ENCODE data around the gene CXCL11. TPM values are rescaled to one million over a fixed set of nuclear protein-coding genes. Genes with fewer than 3 reads are reported as not detected.

CXCL11 gene
- total and polyA plus RNA-seq, 2 experiments from 2014 or later: 0.81 to 1.9 TPM

DNA sequence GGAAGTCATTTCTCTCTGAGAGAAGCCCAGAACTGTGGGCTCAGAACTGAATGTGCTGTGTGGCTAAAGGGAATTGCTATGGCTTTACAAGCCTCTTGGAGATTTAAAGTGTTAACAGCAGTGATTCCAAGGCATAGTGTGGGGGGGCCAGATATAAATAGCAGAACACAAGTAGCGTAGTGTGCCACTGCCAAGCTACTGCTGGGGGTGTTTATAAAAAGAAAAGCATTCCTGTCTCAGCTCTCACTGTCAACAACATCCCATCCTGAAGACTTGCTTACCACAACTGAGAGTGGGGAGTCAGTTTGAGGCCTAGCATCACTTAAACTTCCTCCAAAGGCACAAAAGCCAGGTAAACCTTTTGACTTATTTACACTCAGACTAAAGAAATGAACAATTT, 38.6 kb upstream of the CXCL11 start, which contains the start of gene ART3:
Gene ART3 (plus strand): TSS at position 242 of the 400 bp plus-strand sequence. CDS start 1,181 bp downstream, outside the sequence.
- peaks cover 4% of the 10 kb centered on the region; the same call in 1 of the 2 replicates for H3K9me2 ChIP-seq (ENCODE audit: insufficient read depth)
- no peak within 1 kb of the TSS for H3K4me2 ChIP-seq

More for the DNA sequence above, 38.6 kb upstream of the CXCL11 start, which contains the start of gene ART3:
- H3K27ac ChIP-seq (ENCODE audit: low read depth): peak within 1 kb of the TSS; percentile 86
- no peak within 1 kb of the TSS for H2AFZ ChIP-seq
- Mint-ChIP-seq H3K4me3 (no peak within 1 kb of the TSS), H3K27ac (peak within 1 kb of the TSS; percentile 8; the same call in 1 of the 2 replicates), H3K36me3 (ENCODE audit: low read depth) (no peaks in the 10 kb centered on the region), H3K4me1 (peaks cover 14% of the 10 kb centered on the region; the same call in 2 of the 3 replicates), H3K9me3 (no peaks in the 10 kb centered on the region), H3K27me3 (ENCODE audit: insufficient read depth, low read depth, poor library complexity) (peaks cover 2% of the 10 kb centered on the region)
- DNase-seq (ENCODE audit: low spot score): peak; percentile 27
- no peak within 1 kb of the TSS for H3K4me3 ChIP-seq
- no peaks in the 10 kb centered on the region for H3K27me3 ChIP-seq (ENCODE audit: insufficient read depth)
- TF ChIP-seq STAT1 (IDR thresholded peaks at IDR 0.05; ENCODE audit: unreplicated experiment): no peak
- TF ChIP-seq, protein P1, sequence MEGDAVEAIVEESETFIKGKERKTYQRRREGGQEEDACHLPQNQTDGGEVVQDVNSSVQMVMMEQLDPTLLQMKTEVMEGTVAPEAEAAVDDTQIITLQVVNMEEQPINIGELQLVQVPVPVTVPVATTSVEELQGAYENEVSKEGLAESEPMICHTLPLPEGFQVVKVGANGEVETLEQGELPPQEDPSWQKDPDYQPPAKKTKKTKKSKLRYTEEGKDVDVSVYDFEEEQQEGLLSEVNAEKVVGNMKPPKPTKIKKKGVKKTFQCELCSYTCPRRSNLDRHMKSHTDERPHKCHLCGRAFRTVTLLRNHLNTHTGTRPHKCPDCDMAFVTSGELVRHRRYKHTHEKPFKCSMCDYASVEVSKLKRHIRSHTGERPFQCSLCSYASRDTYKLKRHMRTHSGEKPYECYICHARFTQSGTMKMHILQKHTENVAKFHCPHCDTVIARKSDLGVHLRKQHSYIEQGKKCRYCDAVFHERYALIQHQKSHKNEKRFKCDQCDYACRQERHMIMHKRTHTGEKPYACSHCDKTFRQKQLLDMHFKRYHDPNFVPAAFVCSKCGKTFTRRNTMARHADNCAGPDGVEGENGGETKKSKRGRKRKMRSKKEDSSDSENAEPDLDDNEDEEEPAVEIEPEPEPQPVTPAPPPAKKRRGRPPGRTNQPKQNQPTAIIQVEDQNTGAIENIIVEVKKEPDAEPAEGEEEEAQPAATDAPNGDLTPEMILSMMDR (conservative IDR thresholded peaks at IDR 0.05; ENCODE audit: low read depth in 2 of 2): no peak
- TF ChIP-seq NANOG (IDR thresholded peaks at IDR 0.05; ENCODE audit: borderline replicate concordance): no peak
- TF ChIP-seq, protein P2, sequence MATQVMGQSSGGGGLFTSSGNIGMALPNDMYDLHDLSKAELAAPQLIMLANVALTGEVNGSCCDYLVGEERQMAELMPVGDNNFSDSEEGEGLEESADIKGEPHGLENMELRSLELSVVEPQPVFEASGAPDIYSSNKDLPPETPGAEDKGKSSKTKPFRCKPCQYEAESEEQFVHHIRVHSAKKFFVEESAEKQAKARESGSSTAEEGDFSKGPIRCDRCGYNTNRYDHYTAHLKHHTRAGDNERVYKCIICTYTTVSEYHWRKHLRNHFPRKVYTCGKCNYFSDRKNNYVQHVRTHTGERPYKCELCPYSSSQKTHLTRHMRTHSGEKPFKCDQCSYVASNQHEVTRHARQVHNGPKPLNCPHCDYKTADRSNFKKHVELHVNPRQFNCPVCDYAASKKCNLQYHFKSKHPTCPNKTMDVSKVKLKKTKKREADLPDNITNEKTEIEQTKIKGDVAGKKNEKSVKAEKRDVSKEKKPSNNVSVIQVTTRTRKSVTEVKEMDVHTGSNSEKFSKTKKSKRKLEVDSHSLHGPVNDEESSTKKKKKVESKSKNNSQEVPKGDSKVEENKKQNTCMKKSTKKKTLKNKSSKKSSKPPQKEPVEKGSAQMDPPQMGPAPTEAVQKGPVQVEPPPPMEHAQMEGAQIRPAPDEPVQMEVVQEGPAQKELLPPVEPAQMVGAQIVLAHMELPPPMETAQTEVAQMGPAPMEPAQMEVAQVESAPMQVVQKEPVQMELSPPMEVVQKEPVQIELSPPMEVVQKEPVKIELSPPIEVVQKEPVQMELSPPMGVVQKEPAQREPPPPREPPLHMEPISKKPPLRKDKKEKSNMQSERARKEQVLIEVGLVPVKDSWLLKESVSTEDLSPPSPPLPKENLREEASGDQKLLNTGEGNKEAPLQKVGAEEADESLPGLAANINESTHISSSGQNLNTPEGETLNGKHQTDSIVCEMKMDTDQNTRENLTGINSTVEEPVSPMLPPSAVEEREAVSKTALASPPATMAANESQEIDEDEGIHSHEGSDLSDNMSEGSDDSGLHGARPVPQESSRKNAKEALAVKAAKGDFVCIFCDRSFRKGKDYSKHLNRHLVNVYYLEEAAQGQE (IDR thresholded peaks at IDR 0.05; ENCODE audit: unreplicated experiment): no peak
- no peak for TF ChIP-seq CREB1 (CRISPR knock-in tag; IDR thresholded peaks at IDR 0.05; ENCODE audit: low read depth)
- TF ChIP-seq, protein P3, sequence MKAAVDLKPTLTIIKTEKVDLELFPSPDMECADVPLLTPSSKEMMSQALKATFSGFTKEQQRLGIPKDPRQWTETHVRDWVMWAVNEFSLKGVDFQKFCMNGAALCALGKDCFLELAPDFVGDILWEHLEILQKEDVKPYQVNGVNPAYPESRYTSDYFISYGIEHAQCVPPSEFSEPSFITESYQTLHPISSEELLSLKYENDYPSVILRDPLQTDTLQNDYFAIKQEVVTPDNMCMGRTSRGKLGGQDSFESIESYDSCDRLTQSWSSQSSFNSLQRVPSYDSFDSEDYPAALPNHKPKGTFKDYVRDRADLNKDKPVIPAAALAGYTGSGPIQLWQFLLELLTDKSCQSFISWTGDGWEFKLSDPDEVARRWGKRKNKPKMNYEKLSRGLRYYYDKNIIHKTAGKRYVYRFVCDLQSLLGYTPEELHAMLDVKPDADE (IDR thresholded peaks at IDR 0.05): no peak
- no peak for TF ChIP-seq ZNF114 (CRISPR knock-in tag; IDR thresholded peaks at IDR 0.05)
- TF ChIP-seq JUNB (IDR thresholded peaks at IDR 0.05; ENCODE audit: unreplicated experiment): no peak
- no peak for TF ChIP-seq POLR2AphosphoS5 (IDR thresholded peaks at IDR 0.05; ENCODE audit: low read depth)
- TF ChIP-seq, protein P4, sequence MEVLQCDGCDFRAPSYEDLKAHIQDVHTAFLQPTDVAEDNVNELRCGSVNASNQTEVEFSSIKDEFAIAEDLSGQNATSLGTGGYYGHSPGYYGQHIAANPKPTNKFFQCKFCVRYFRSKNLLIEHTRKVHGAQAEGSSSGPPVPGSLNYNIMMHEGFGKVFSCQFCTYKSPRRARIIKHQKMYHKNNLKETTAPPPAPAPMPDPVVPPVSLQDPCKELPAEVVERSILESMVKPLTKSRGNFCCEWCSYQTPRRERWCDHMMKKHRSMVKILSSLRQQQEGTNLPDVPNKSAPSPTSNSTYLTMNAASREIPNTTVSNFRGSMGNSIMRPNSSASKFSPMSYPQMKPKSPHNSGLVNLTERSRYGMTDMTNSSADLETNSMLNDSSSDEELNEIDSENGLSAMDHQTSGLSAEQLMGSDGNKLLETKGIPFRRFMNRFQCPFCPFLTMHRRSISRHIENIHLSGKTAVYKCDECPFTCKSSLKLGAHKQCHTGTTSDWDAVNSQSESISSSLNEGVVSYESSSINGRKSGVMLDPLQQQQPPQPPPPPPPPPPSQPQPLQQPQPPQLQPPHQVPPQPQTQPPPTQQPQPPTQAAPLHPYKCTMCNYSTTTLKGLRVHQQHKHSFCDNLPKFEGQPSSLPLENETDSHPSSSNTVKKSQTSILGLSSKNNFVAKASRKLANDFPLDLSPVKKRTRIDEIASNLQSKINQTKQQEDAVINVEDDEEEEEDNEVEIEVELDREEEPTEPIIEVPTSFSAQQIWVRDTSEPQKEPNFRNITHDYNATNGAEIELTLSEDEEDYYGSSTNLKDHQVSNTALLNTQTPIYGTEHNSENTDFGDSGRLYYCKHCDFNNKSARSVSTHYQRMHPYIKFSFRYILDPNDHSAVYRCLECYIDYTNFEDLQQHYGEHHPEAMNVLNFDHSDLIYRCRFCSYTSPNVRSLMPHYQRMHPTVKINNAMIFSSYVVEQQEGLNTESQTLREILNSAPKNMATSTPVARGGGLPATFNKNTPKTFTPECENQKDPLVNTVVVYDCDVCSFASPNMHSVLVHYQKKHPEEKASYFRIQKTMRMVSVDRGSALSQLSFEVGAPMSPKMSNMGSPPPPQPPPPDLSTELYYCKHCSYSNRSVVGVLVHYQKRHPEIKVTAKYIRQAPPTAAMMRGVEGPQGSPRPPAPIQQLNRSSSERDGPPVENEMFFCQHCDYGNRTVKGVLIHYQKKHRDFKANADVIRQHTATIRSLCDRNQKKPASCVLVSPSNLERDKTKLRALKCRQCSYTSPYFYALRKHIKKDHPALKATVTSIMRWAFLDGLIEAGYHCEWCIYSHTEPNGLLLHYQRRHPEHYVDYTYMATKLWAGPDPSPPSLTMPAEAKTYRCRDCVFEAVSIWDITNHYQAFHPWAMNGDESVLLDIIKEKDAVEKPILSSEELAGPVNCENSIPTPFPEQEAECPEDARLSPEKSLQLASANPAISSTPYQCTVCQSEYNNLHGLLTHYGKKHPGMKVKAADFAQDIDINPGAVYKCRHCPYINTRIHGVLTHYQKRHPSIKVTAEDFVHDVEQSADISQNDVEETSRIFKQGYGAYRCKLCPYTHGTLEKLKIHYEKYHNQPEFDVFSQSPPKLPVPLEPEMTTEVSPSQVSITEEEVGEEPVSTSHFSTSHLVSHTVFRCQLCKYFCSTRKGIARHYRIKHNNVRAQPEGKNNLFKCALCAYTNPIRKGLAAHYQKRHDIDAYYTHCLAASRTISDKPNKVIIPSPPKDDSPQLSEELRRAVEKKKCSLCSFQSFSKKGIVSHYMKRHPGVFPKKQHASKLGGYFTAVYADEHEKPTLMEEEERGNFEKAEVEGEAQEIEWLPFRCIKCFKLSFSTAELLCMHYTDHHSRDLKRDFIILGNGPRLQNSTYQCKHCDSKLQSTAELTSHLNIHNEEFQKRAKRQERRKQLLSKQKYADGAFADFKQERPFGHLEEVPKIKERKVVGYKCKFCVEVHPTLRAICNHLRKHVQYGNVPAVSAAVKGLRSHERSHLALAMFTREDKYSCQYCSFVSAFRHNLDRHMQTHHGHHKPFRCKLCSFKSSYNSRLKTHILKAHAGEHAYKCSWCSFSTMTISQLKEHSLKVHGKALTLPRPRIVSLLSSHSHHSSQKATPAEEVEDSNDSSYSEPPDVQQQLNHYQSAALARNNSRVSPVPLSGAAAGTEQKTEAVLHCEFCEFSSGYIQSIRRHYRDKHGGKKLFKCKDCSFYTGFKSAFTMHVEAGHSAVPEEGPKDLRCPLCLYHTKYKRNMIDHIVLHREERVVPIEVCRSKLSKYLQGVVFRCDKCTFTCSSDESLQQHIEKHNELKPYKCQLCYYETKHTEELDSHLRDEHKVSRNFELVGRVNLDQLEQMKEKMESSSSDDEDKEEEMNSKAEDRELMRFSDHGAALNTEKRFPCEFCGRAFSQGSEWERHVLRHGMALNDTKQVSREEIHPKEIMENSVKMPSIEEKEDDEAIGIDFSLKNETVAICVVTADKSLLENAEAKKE (CRISPR knock-in tag; IDR thresholded peaks at IDR 0.05): no peak
- TF ChIP-seq EZH2phosphoT487 (IDR thresholded peaks at IDR 0.05; ENCODE audit: unreplicated experiment): no peak
- no peak for TF ChIP-seq ZNF331 (CRISPR knock-in tag; IDR thresholded peaks at IDR 0.05; ENCODE audit: low read depth)
- no peak for TF ChIP-seq EZH2 (IDR thresholded peaks at IDR 0.05; ENCODE audit: low read depth, unreplicated experiment)
- no peaks in the 10 kb centered on the region for H3F3A ChIP-seq (replicated peaks; ENCODE audit: low read depth)
- no peaks in the 10 kb centered on the region for H4K20me1 ChIP-seq (replicated peaks; ENCODE audit: insufficient read depth)
- peak; percentile 16; the same call in 2 of the 3 replicates for ATAC-seq
- H3K36me3 ChIP-seq (ENCODE audit: insufficient read depth): no peaks in the 10 kb centered on the region
- H3K4me1 ChIP-seq (ENCODE audit: insufficient read depth): peaks cover 15% of the 10 kb centered on the region
- H3K79me2 ChIP-seq (replicated peaks; ENCODE audit: insufficient read depth): no peaks in the 10 kb centered on the region
